ENCODE data around the gene TH.

GRCh38 chr11:2200536-2200935 is 28.9 kb upstream of the TH start:
- TF ChIP-seq CTCF (IDR thresholded peaks at IDR 0.05), result no peak
- TF ChIP-seq EZH2 (IDR thresholded peaks at IDR 0.05), result no peak

All from neural progenitor cell (in vitro differentiated cells).